WTC11 (cell line): ENCODE measurements around the gene THRA. TPM values are rescaled to one million over a fixed set of nuclear protein-coding genes. Genes with fewer than 3 reads are reported as not detected.

Source experiments
- ATAC-seq: fragments of 200-7000 bp; cut with Tn5 transposase; 2 replicates; pipeline ENCODE4 v1.10.0; 2021; ENCODE audit warnings: mild to moderate bottlenecking, moderate library complexity
- CTCF ChIA-PET: fragments of 300-600 bp; sonication (Branson Sonifier 250); formaldehyde crosslinking; loops from one replicate; lab custom pipeline; 2021; ENCODE audit warnings: antibody characterized with exemption; lab: Charles Lee
- POLR2A ChIA-PET: fragments of 350-600 bp; sonication (Branson Sonifier 250); formaldehyde crosslinking; loops from one replicate; lab custom pipeline; 2021; ENCODE audit warnings: antibody characterized with exemption; lab: Charles Lee
- DNase-seq: peaks from one replicate; pipeline ENCODE4 v3.0.0; 2021; ENCODE audit warnings: low spot score
- H3K27ac Mint-ChIP-seq: 2 replicates; pipeline ENCODE4 v1.8.0; 2021; ENCODE audit warnings: mixed read lengths
- H3K27me3 Mint-ChIP-seq: 2 replicates; pipeline ENCODE4 v1.8.0; 2021; ENCODE audit warnings: low read depth, mild to moderate bottlenecking, moderate library complexity, mixed read lengths
- H3K36me3 Mint-ChIP-seq: 2 replicates; pipeline ENCODE4 v1.8.0; 2021; ENCODE audit warnings: mixed read lengths
- H3K4me1 Mint-ChIP-seq: 2 replicates; pipeline ENCODE4 v1.8.0; 2022; ENCODE audit warnings: mixed read lengths
- H3K4me3 Mint-ChIP-seq: 2 replicates; pipeline ENCODE4 v1.8.0; 2021; ENCODE audit warnings: mild to moderate bottlenecking, moderate library complexity, mixed read lengths
- H3K9me3 Mint-ChIP-seq: 2 replicates; pipeline ENCODE4 v1.8.0; 2021; ENCODE audit warnings: mixed read lengths
- ARID4B ChIP-seq: sonication (generic); formaldehyde crosslinking; IDR thresholded peaks from 2 replicates; pipeline ENCODE4 v1.8.0; 2023; ENCODE audit warnings: missing genetic modification reagents, mild to moderate bottlenecking, borderline replicate concordance
- ATF1 ChIP-seq: sonication (generic); formaldehyde crosslinking; IDR thresholded peaks from 2 replicates; pipeline ENCODE4 v1.8.1; 2023; ENCODE audit warnings: mild to moderate bottlenecking, moderate library complexity, missing genetic modification reagents
- ESRRA ChIP-seq: sonication (generic); formaldehyde crosslinking; IDR thresholded peaks from 2 replicates; pipeline ENCODE4 v1.8.1; 2022; ENCODE audit warnings: mild to moderate bottlenecking, missing genetic modification reagents, borderline replicate concordance
- ETV6 ChIP-seq: sonication (generic); formaldehyde crosslinking; IDR thresholded peaks from 2 replicates; pipeline ENCODE4 v1.8.1; 2022; ENCODE audit warnings: mild to moderate bottlenecking, missing genetic modification reagents
- FOXK1 ChIP-seq: sonication (generic); formaldehyde crosslinking; IDR thresholded peaks from 2 replicates; pipeline ENCODE4 v1.8.0; 2022; ENCODE audit warnings: mild to moderate bottlenecking, moderate library complexity, missing genetic modification reagents
- JAZF1 ChIP-seq: fragments of 250-450 bp; sonication (Bioruptor Pico); IDR thresholded peaks from 2 replicates; pipeline ENCODE4 v1.9.0; 2021; ENCODE audit warnings: moderate library complexity, mild to moderate bottlenecking, inconsistent platforms
- MYBL2 ChIP-seq: sonication (generic); formaldehyde crosslinking; IDR thresholded peaks from 2 replicates; pipeline ENCODE4 v1.8.1; 2023; ENCODE audit warnings: mild to moderate bottlenecking, moderate library complexity, missing genetic modification reagents
- NFE2L1 ChIP-seq: sonication (generic); formaldehyde crosslinking; IDR thresholded peaks from 2 replicates; pipeline ENCODE4 v1.8.1; 2023; ENCODE audit warnings: missing genetic modification reagents
- NFYB ChIP-seq: sonication (generic); formaldehyde crosslinking; conservative IDR thresholded peaks from 2 replicates; pipeline ENCODE4 v1.8.0; 2022; ENCODE audit warnings: low read depth, missing genetic modification reagents
- SMAD3 ChIP-seq: sonication (generic); formaldehyde crosslinking; IDR thresholded peaks from 2 replicates; pipeline ENCODE4 v1.8.0; 2022; ENCODE audit warnings: missing genetic modification reagents, mild to moderate bottlenecking, borderline replicate concordance
- SOX15 ChIP-seq: fragments of 250-450 bp; sonication (Bioruptor Pico); IDR thresholded peaks from 2 replicates; pipeline ENCODE4 v1.9.0; 2021; ENCODE audit warnings: mild to moderate bottlenecking
- TEAD4 ChIP-seq: sonication (generic); formaldehyde crosslinking; IDR thresholded peaks from 2 replicates; pipeline ENCODE4 v1.8.0; 2022; ENCODE audit warnings: mild to moderate bottlenecking, missing genetic modification reagents
- ZNF232 ChIP-seq: sonication (generic); formaldehyde crosslinking; IDR thresholded peaks from 2 replicates; pipeline ENCODE4 v1.8.0; 2022; ENCODE audit warnings: mild to moderate bottlenecking, missing genetic modification reagents
- ZNF281 ChIP-seq: sonication (generic); formaldehyde crosslinking; IDR thresholded peaks from 2 replicates; pipeline ENCODE4 v1.8.0; 2023; ENCODE audit warnings: mild to moderate bottlenecking, missing genetic modification reagents
- ZNF425 ChIP-seq: fragments of 250-450 bp; sonication (Bioruptor Pico); conservative IDR thresholded peaks from 2 replicates; pipeline ENCODE4 v1.9.0; 2021; ENCODE audit warnings: mild to moderate bottlenecking
- total RNA-seq: library from RNA; stranded (reverse); gene quantifications from 3 replicates; pipeline ENCODE4 v1.2.3, GENCODE V29; 2021

Gene THRA
- total RNA-seq, 1 experiment from 2014 or later: 15.9 TPM

GRCh38 chr17:40064971-40065768 lies 2.4 kb downstream of the THRA start:
- no peak for DNase-seq
- Mint-ChIP-seq H3K4me3 (peak overlapping the region; percentile 86), H3K27me3 (peaks cover 29% of the 10 kb centered on the region), H3K27ac (no peak overlapping the region), H3K9me3 (no peaks in the 10 kb centered on the region), H3K4me1 (peaks cover 73% of the 10 kb centered on the region), H3K36me3 (no peaks in the 10 kb centered on the region)
- CTCF ChIA-PET: interaction anchor here (0.6 to 11.2 kb wide), 15 partner anchors 8 to 485 kb away, joined by 3 to 252 read pairs (median 5); partner anchors contain the start of genes MED24 and WIPF2
- POLR2A ChIA-PET: interaction anchor here (0.5 to 1.0 kb wide), 5 partner anchors 10 to 51 kb away, joined by 3 to 5 read pairs (median 3); partner anchors contain the start of gene MED24
- TF ChIP-seq ZNF281 (CRISPR knock-in tag) (no peak), NFYB (CRISPR knock-in tag) (no peak), ESRRA (CRISPR knock-in tag) (no peak), ZNF425 (no peak), MYBL2 (CRISPR knock-in tag) (no peak), ATF1 (CRISPR knock-in tag) (no peak), TEAD4 (CRISPR knock-in tag) (no peak), ARID4B (CRISPR knock-in tag) (no peak), FOXK1 (CRISPR knock-in tag) (no peak), NFE2L1 (CRISPR knock-in tag) (no peak), JAZF1 (CRISPR knock-in tag) (no peak), SOX15 (CRISPR knock-in tag) (no peak), ZNF232 (CRISPR knock-in tag) (no peak), ETV6 (CRISPR knock-in tag) (no peak), SMAD3 (no peak)
- no peak for ATAC-seq
